ENCODE data around the gene C2orf72.

C2orf72 gene

GRCh38 chr2:231039821-231040364 is 2.6 kb downstream of the C2orf72 start:
- Histone ChIP-seq H3K27ac (no peak overlapping the region), H3K4me1 (0 out of 2 replicates have a peak, but pooled peaks cover 4% of the 10 kb centered on the region), H3K27me3 (peaks cover 57% of the 10 kb centered on the region)

GRCh38 chr2:231041061-231041689 is 3.9 kb downstream of the C2orf72 start:
- TF ChIP-seq Cebpa-rat (IDR thresholded peaks at IDR 0.05), result no peak
- H4K20me1 ChIP-seq, result peaks cover 10% of the 10 kb centered on the region; the same call in 1 of the 2 replicates
- H3K9ac ChIP-seq, result no peak overlapping the region
- H3K27me3 ChIP-seq, result peaks cover 45% of the 10 kb centered on the region
- H3K4me1 ChIP-seq, result 0 out of 2 replicates have a peak, but pooled peaks cover 4% of the 10 kb centered on the region
- H3K36me3 ChIP-seq, result no peaks in the 10 kb centered on the region
- no peaks in the 10 kb centered on the region for H3K9me3 ChIP-seq
- H3K27ac ChIP-seq, result no peak overlapping the region
- no peak overlapping the region for H3K4me3 ChIP-seq
- no peak overlapping the region for H3K4me2 ChIP-seq

More at GRCh38 chr2:231039821-231040364, 2.6 kb downstream of the C2orf72 start:
- Histone ChIP-seq H3K9me3 (no peaks in the 10 kb centered on the region), H3K4me3 (no peak overlapping the region), H3K36me3 (no peaks in the 10 kb centered on the region), H4K20me1 (peaks cover 12% of the 10 kb centered on the region; the same call in 1 of the 2 replicates), H3K4me2 (0 out of 2 replicates have a peak overlapping the region, but pooled peaks have one; percentile 9), H3K9ac (no peak overlapping the region)
- TF ChIP-seq Cebpa-rat (IDR thresholded peaks at IDR 0.05), result no peak

GRCh38 chr2:231043796-231044195 is 6.5 kb downstream of the C2orf72 start:
- no peaks in the 10 kb centered on the region for H3K36me3 ChIP-seq
- H3K9me3 ChIP-seq, result no peaks in the 10 kb centered on the region
- H3K4me2 ChIP-seq, result no peak overlapping the region
- 0 out of 2 replicates have a peak, but pooled peaks cover 4% of the 10 kb centered on the region for H3K4me1 ChIP-seq
- no peak overlapping the region for H3K4me3 ChIP-seq
- H3K9ac ChIP-seq, result no peak overlapping the region
- no peak for TF ChIP-seq Cebpa-rat (IDR thresholded peaks at IDR 0.05)
- H4K20me1 ChIP-seq, result no peaks in the 10 kb centered on the region
- peaks cover 18% of the 10 kb centered on the region for H3K27me3 ChIP-seq
- no peak overlapping the region for H3K27ac ChIP-seq

- no peak overlapping the region for H3K4me3 ChIP-seq
- no peaks in the 10 kb centered on the region for H3K27me3 ChIP-seq
- no peak overlapping the region for H3K27ac ChIP-seq
- TF ChIP-seq Cebpa-rat (IDR thresholded peaks at IDR 0.05), result no peak
- H3K4me1 ChIP-seq, result peaks cover 15% of the 10 kb centered on the region
- no peak overlapping the region for H3K4me2 ChIP-seq
- H3K9ac ChIP-seq, result no peak overlapping the region
- no peaks in the 10 kb centered on the region for H4K20me1 ChIP-seq
- no peaks in the 10 kb centered on the region for H3K9me3 ChIP-seq
- H3K36me3 ChIP-seq, result no peaks in the 10 kb centered on the region
Observed at GRCh38 chr2:231046916-231047273, 9.6 kb downstream of the C2orf72 start.

GRCh38 chr2:231047274-231047922 is 10.1 kb downstream of the C2orf72 start:
- Histone ChIP-seq H3K9me3 (no peaks in the 10 kb centered on the region), H3K27ac (no peak overlapping the region), H4K20me1 (no peaks in the 10 kb centered on the region), H3K27me3 (no peaks in the 10 kb centered on the region), H3K4me3 (no peak overlapping the region), H3K9ac (no peak overlapping the region), H3K36me3 (no peaks in the 10 kb centered on the region), H3K4me2 (no peak overlapping the region), H3K4me1 (peaks cover 20% of the 10 kb centered on the region)
- TF ChIP-seq Cebpa-rat (IDR thresholded peaks at IDR 0.05), result no peak

GRCh38 chr2:231047923-231048915 is 10.9 kb downstream of the C2orf72 start:
- Histone ChIP-seq H3K27me3 (no peaks in the 10 kb centered on the region), H3K4me2 (no peak overlapping the region), H3K9ac (no peak overlapping the region), H3K9me3 (no peaks in the 10 kb centered on the region), H3K36me3 (no peaks in the 10 kb centered on the region), H3K4me1 (peaks cover 25% of the 10 kb centered on the region), H3K4me3 (no peak overlapping the region), H4K20me1 (no peaks in the 10 kb centered on the region), H3K27ac (no peak overlapping the region)
- no peak for TF ChIP-seq Cebpa-rat (IDR thresholded peaks at IDR 0.05)

GRCh38 chr2:231049286-231050017 is 12.1 kb downstream of the C2orf72 start:
- no peak for TF ChIP-seq Cebpa-rat (IDR thresholded peaks at IDR 0.05)
- Histone ChIP-seq H3K27ac (no peak overlapping the region), H3K4me3 (no peak overlapping the region), H3K9me3 (no peaks in the 10 kb centered on the region), H3K36me3 (no peaks in the 10 kb centered on the region), H3K9ac (no peak overlapping the region), H3K27me3 (no peaks in the 10 kb centered on the region), H4K20me1 (no peaks in the 10 kb centered on the region), H3K4me1 (peaks cover 26% of the 10 kb centered on the region), H3K4me2 (no peak overlapping the region)

DNA sequence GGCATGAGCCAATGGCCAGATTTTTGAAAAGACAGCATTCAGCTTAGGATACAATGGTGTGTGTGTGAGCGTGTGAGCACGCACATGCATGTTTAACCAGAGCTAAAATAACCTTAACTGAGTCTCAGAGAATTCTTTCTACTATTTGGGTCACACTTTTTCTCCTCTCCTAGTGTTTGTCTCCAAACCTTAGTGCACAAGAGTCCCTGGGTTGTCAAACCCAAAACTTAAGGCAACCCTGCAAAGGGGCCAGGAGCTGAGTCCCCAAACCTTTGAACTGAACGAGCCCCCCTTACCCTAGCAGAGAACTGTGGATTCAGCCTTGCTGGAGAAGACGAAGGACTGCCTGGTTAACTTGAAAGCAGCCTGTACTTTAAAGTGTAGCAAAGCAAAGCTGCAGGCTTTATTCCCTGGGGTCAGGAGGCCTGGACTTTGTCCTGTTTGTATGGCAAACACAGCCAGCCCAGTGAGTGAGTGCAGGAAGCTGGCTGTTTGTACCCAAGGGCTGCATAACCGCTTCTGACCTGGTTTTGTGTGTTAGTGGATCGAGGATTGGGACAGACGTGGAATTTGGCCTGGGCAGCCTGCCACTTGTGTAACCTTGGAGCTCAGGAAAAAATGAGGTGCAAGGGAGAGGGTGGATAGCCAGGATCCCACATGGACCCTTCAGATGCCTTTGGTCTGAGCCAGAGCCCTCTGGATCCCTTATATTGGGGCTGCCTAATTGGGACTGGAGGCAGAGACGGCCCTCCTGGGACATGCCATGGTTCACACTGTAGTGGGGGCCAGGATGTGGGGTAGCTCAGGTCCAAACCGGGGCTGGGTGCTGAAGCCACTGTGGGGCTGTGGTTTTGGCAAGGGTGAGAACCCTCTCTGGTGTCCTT is 12.9 kb downstream of the C2orf72 start:
- TF ChIP-seq Cebpa-rat (IDR thresholded peaks at IDR 0.05), result no peak
- Histone ChIP-seq H3K9me3 (no peaks in the 10 kb centered on the region), H3K4me1 (peaks cover 26% of the 10 kb centered on the region), H3K27me3 (no peaks in the 10 kb centered on the region), H3K9ac (no peak overlapping the region), H3K4me2 (peak overlapping the region; percentile 45), H3K4me3 (no peak overlapping the region), H3K27ac (no peak overlapping the region), H4K20me1 (no peaks in the 10 kb centered on the region), H3K36me3 (no peaks in the 10 kb centered on the region)

Data from BLaER1 (cell line).